ENCODE data around the gene SULT1A1. TPM values are rescaled to one million over a fixed set of nuclear protein-coding genes. Genes with fewer than 3 reads are reported as not detected.

Gene SULT1A1
- total and polyA plus RNA-seq, 2 of the 8 experiments (the other 6 are each of a cell fraction or from before 2014, with no cell fraction given): 2.1 to 4.0 TPM

GRCh38 chr16:28591355-28591754 is 18.5 kb downstream of the SULT1A1 start:
- H4K20me1 ChIP-seq (replicated peaks in 1 of 2; ENCODE audit: control insufficient read depth in 1 of 2, insufficient read depth in 2 of 2, low read length in 2 of 2): peaks cover 0 to 2% of the 10 kb centered on the region in 2 experiments
- peaks cover 0 to 5% (median 2%) of the 10 kb centered on the region in 4 experiments; a peak in 2 of 7 replicates for H3K4me1 ChIP-seq (replicated peaks in 1 of 4; ENCODE audit: control insufficient read depth in 3 of 4, insufficient read depth in 4 of 4, low read length in 3 of 4)
- no peak overlapping the region for H3K4me3 ChIP-seq (ENCODE audit: extremely low read depth in 1 of 4, insufficient read depth in 2 of 4, low read depth in 3 of 4, low read length in 4 of 4)
- no peak overlapping the region for H2AK5ac ChIP-seq (ENCODE audit: low read depth, low read length)
- no peak overlapping the region for H4K8ac ChIP-seq (ENCODE audit: extremely low read depth, insufficient read depth, low read length)
- no peak overlapping the region for H3K27ac ChIP-seq (ENCODE audit: low read depth, low read length)
- H2BK20ac ChIP-seq (ENCODE audit: low read length): no peak overlapping the region
- ChIA-PET CTCF (ENCODE audit: partially characterized antibody) (interaction anchor here (1.0 to 1.1 kb wide), 2 partner anchors 16 to 269 kb away, joined by 3 read pairs; no protein-coding TSS in a partner anchor), POLR2A (ENCODE audit: partially characterized antibody) (interaction anchor here (3.2 kb wide), 1 partner anchor 37 kb away, joined by 9 read pairs; the partner anchor contains the start of gene SGF29)
- H3K79me1 ChIP-seq (ENCODE audit: low read depth, low read length): no peaks in the 10 kb centered on the region
- H2BK120ac ChIP-seq (replicated peaks; ENCODE audit: low read depth, low read length): no peak overlapping the region
- no peak overlapping the region for H3K4me2 ChIP-seq (ENCODE audit: insufficient read depth in 1 of 2, low read depth in 2 of 2, low read length in 2 of 2)
- no peak overlapping the region for H3K9ac ChIP-seq (replicated peaks in 1 of 4; ENCODE audit: extremely low read depth in 1 of 4, low read depth in 3 of 4, low read length in 3 of 4)
- peaks cover 0 to 4% (median 1%) of the 10 kb centered on the region in 4 experiments; a peak in 4 of 8 replicates for H3K36me3 ChIP-seq (ENCODE audit: control insufficient read depth in 2 of 4, insufficient read depth in 4 of 4, low read length in 3 of 4)
- no peak overlapping the region for H3K56ac ChIP-seq (replicated peaks; ENCODE audit: insufficient read length, low read depth, low read length)
- no peaks in the 10 kb centered on the region for H3K9me3 ChIP-seq (ENCODE audit: insufficient read depth in 2 of 2, low read depth in 1 of 2, low read length in 1 of 2)
- H2BK5ac ChIP-seq (ENCODE audit: low read depth, low read length): no peak overlapping the region
- H3K23me2 ChIP-seq (ENCODE audit: low read depth, low read length): no peaks in the 10 kb centered on the region
- H3K27me3 ChIP-seq (replicated peaks in 1 of 4; ENCODE audit: control insufficient read depth in 3 of 4, extremely low read depth in 1 of 4, insufficient read depth in 3 of 4, low read length in 3 of 4): no peaks in the 10 kb centered on the region
- no peak overlapping the region for H3K23ac ChIP-seq (ENCODE audit: insufficient read length)
- no peaks in the 10 kb centered on the region for H3K79me2 ChIP-seq (ENCODE audit: control insufficient read depth in 1 of 2, insufficient read depth in 2 of 2, low read length in 2 of 2)
- no peak overlapping the region for H2AFZ ChIP-seq (ENCODE audit: low read length)
- no peak overlapping the region for H3K18ac ChIP-seq (ENCODE audit: extremely low read depth, low read length)
- H3K4ac ChIP-seq (replicated peaks; ENCODE audit: insufficient read length, low read depth, low read length): no peak overlapping the region
- 78% methylated on average over 6 of the region's 6 CpGs; no CpG with 5 or more reads in 1 of the 2 experiments for WGBS, 2 experiments (ENCODE audit: extremely low coverage in 1 of 2, insufficient coverage in 1 of 2, insufficient read length in 1 of 2, insufficient replicate concordance in 2 of 2, low coverage in 1 of 2, low lambda C conversion rate in 2 of 2, missing lambda C conversion rate in 1 of 2)
- H3K14ac ChIP-seq (ENCODE audit: insufficient read length): no peak overlapping the region
- no peak overlapping the region for H2BK12ac ChIP-seq (ENCODE audit: low read depth, low read length)
- DNase-seq (ENCODE audit: low read depth in 1 of 2, low spot score in 2 of 2) (no peak), FAIRE-seq (no peak)
- H4K5ac ChIP-seq (ENCODE audit: insufficient read length, low read depth, low read length): no peak overlapping the region
- H4K91ac ChIP-seq (replicated peaks; ENCODE audit: insufficient read length, low read length): no peak overlapping the region
- H2BK15ac ChIP-seq (ENCODE audit: low read length): no peak overlapping the region
- TF ChIP-seq TBP (IDR thresholded peaks at IDR 0.05; ENCODE audit: low read depth, low read length) (no peak), CHD2 (IDR thresholded peaks at IDR 0.05; ENCODE audit: low read length) (no peak), TEAD4 (IDR thresholded peaks at IDR 0.05; ENCODE audit: low read depth, low read length) (no peak), E2F6 (IDR thresholded peaks at IDR 0.05) (no peak), KDM5A (IDR thresholded peaks at IDR 0.05; ENCODE audit: low read length) (no peak), SUZ12 (IDR thresholded peaks at IDR 0.05; ENCODE audit: low read length) (no peak), SRF (IDR thresholded peaks at IDR 0.05; ENCODE audit: low read depth, low read length) (no peak), KDM4A (IDR thresholded peaks at IDR 0.05; ENCODE audit: low read depth, low read length, severe bottlenecking) (no peak), CREB1 (IDR thresholded peaks at IDR 0.05) (no peak), POU5F1 (IDR thresholded peaks at IDR 0.05; ENCODE audit: low read depth, low read length) (no peak), USF2 (IDR thresholded peaks at IDR 0.05; ENCODE audit: low read length) (no peak), PHF8 (conservative IDR thresholded peaks at IDR 0.05; ENCODE audit: low read depth, low read length) (no peak), SP2 (IDR thresholded peaks at IDR 0.05; ENCODE audit: low read length) (no peak), RBBP5 (IDR thresholded peaks at IDR 0.05; ENCODE audit: borderline replicate concordance, low read depth, low read length) (no peak)

Data from H1 (cell line).